ENCODE data around the gene RBMXL3.
A peak's percentile ranks its signal among the peaks of the same experiment; 100 is the strongest.
"Not testable (repeated sequence)": the region's sequence is repeated elsewhere in the genome, so short reads cannot be mapped to it uniquely, and the experiment has no call there.

RBMXL3 gene

DNA sequence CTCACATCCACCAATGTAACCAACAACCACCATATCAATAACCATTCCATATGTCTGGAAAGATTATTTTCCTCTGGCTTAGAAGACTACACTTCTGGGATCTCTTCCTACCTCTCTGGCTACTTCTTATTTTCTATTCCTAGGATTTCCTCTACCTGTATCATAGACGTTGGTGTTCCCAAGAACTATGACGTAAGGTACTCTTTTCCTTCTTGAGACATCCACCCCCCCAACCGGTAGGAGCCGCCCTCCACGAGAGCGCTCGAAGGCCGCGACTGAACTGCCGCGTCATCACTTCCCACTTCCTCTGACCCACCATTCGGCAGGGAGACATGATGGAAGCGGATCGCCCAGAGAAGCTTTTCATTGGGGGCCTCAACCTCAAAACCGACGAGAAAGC lies at the start of gene RBMXL3:
Gene RBMXL3, plus strand, starts transcription at position 301 of the 400 bp plus-strand sequence. Its CDS starts 32 bp downstream, at position 333.
- no peak for DNase-seq

DNA sequence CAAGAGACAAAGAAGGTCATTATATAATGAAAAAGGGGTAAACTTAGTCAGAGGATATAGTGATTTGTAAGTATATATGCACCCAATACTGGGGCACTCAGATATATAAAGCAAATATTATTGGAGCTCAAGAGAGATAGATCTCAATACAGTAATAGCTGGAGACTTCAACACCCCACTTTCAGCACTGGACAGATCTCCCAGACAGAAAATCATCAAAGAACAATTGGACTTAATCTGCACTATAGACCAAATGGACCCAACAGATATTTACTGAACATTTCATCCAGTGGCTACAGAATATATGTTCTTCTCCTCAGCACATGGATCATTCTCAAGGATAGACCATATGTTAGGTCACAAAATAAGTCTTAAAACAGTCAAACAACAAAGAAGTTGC lies 47.2 kb upstream of the RBMXL3 start:
- no peak for DNase-seq

DNA sequence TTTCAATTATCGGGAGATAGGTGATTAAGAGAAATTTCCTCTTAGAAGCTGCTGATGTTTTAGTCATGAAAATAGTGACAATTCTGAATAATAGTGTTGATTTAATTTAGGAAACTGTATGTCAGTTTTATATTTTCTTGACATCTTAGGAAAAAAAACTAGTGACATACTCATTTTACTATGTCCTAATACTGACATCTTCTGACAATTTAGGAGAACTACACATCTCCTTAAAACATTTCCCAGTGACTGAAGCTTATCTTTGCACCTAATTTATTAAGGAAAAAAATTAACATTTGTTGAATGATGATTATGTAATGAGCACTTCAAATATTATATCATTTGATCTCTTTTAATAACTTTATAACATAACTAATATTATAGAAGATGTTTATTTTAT lies 42.0 kb upstream of the RBMXL3 start:
- DNase-seq: peak; percentile 5

DNA sequence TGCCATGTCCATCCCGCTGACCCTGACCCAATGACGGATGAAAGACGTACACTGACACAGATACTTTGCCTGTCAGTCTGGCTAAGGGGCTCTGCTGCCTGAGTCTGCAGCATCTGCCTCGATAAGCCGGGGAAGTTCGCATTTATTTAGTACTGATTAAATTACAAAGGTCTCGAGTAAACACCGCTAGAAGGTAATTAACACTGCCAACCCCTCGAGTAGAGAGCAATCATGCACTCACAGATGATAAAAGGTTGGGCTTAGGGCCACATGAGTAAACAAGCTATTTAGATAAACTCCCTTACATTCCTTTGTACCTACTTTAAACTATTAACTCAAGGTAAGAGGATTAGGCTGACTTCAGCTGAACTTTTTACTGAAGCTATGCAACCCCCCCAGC lies 16.0 kb upstream of the RBMXL3 start:
- no peak for DNase-seq

DNA sequence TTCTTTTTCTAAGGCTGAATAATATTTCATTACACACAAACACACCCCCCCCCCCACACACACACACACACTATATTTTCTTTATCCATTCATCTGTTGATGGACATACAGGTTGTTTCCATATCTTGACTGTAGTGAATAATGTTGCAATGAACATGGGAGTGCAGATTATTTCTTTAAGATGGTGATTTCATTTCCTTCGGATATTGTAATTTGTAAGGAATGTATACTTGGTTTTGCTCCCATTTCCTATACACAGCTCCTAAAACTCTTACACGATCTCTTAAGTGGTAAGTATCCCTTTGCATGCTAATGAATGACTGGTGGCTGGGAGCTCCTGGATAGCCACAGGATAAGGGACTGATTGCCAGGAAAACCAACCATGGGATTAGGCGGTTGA lies 14.7 kb upstream of the RBMXL3 start:
- DNase-seq: no peak

DNA sequence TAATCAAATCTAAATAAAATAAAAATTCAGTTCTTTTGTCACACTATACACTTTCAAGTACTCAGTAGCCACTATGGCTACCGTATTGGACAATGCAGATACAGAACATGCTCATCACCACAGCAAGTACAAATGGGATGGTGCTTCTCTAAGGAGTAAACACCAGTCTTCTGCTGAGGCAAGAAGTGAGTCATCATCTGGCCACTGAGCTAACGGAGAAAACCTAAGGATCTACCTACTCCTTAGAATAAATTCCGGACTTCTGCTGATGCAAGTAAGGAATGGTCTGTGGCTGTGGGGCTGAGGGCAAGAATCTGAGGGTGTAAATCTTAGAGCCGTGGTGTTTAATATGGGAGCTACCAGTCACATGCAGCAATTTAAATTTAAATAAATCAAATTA lies 11.3 kb upstream of the RBMXL3 start:
- no peak for DNase-seq

DNA sequence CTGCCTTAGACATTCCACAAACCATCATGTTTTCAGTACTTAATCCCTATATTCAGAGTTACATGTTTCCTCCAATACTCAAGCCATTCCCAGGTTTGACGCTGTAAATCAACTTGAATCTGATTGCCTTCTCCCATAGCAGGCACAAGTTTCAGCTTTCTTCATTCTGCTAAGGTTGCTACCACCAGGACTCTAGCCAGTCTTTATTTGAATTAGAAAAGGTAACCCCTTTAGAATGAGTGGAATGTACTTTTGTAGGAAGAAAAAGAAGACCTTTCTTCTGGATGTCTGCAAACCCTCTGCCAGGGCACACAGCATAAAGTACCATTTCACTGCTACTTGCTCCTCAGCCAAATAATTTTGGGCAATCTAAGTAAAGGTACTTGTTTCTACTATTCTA lies 10.7 kb upstream of the RBMXL3 start:
- DNase-seq: no peak

DNA sequence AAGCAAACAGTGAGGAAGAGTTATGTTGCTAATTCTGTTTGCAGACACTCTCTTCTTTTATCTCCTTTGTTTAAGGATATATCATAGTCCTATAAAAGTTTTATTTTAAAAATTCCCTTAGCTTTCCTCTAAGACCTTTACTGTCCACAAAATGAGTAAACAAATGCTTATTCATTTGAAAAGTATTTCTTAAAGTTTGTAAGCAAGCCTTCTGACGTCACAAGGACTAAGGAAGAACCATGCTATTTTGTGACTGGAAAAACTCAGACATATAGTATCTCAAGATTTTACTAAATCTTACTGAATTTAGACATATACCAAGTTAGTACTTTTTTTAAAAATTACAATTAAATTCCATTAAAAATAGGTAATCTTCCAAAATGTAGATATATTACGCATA lies 5.2 kb upstream of the RBMXL3 start:
- no peak for DNase-seq

DNA sequence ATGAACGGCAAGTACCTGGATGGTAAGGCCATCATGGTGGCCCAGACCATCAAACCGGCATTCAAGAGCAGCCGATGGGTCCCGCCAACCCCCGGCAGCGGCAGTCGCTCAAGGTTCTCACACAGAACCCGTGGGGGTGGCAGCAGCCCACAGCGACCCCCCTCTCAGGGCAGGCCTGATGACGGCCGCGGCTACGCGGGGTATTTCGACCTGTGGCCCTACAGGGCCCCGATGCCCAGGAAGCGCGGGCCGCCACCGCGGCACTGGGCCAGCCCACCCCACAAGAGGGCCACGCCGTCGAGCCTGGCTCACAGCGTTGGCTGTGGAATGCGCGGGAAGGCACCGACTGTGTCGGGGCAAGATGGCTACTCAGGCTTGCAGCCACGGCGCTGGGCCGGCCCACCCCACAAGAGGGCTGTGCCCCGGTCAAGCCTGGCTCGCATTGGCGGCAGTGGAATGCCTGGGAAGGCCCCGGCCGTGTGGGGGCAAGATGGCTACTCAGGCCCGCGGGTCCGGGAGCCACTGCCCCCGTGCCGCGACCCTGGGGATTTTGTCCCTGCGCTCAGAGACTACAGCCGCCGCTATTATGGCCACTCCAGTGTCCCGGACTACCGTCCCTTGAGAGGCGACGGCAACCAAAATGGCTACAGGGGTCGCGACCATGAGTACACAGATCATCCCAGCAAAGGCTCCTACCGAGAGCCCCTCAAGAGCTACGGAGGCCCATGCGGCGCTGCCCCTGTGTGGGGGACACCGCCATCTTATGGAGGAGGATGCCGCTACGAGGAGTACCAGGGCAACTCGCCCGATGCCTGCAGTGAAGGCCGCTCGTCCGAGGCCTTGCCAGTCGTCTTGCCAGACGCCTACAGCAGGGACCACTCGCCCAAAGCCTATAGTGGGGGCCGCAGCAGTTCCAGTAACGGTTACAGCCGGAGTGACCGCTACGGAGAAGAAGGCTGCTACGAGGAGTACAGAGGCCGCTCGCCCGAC lies 731 bp downstream of the RBMXL3 start:
- no peak for DNase-seq

DNA sequence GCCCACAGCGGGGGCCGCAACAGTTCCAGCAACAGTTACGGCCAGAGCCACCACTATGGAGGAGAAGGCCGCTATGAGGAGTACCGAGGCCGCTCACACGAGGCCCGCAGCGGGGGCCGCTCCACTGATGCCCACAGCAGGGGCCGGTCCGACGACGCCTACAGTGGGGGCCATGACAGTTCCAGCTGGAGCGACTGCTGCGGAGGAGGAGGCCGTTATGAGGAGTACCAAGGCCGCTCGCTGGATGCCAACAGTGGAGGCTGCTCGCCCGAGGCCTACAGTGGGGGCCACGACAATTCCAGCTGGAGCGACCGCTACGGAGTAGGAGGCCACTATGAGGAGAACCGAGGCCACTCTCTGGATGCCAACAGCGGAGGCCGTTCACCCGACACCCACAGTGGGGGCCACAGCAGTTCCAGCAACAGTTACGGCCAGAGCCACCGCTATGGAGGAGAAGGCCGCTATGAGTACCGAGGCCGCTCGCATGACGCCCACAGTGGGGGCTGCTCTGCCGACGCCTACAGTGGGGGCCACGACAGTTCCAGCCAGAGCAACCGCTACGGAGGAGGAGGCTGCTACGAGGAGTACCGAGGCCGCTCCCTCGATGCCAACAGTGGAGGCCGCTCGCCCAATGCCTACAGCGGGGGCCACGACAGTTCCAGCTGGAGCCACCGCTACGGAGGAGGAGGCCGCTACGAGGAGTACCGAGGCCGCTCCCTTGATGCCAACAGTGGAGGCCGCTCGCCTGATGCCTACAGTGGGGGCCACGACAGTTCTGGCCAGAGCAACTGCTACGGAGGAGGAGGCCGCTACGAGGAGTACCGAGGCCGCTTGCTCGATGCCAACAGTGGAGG lies 1.7 kb downstream of the RBMXL3 start:
- no peak for DNase-seq

DNA sequence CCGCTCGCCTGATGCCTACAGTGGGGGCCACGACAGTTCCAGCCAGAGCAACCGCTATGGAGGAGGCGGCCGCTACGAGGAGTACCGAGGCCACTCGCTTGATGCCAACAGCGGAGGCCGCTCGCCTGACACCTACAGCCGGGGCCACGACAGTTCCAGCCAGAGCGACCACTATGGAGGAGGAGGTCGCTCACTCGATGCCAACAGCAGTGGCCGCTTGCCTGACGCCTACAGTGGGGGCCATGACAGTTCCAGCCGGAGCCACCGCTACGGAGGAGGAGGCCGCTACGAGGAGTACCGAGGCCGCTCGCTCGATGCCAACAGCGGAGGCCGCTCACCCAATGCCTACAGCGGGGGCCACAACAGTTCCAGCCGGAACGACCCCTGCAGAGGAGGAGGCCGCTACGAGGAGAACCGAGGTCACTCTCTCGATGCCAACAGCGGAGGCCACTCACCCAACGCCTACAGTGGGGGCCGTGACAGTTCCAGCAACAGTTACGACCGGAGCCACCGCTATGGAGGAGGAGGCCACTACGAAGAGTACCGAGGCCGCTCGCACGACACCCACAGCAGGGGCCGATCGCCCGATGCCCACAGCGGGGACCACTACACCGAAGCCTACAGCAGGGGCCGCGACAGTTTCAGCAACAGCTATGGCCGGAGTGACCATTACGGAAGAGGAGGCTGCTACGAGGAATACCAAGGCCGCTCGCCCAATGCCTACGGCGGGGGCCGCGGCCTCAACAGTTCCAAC lies 2.5 kb downstream of the RBMXL3 start:
- no peak for DNase-seq

DNA sequence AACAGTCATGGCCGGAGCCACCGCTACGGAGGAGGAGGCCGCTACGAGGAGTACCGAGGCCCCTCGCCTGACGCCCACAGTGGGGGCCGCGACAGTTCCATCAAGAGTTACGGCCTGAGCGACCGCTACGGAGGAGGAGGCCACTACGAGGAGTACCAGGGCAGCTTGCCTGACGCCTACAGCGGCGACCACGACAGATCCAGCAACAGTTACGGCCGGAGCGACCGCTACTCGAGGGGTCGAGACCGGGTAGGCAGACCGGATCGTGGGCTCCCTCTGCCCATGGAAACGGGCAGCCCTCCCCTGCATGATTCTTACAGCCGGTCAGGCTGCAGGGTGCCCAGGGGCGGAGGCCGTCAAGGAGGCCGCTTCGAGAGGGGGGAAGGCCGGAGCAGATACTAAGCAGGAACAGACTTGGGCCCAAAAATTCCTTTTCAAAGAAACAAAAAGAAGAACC lies 3.1 kb downstream of the RBMXL3 start:
- DNase-seq: no peak

DNA sequence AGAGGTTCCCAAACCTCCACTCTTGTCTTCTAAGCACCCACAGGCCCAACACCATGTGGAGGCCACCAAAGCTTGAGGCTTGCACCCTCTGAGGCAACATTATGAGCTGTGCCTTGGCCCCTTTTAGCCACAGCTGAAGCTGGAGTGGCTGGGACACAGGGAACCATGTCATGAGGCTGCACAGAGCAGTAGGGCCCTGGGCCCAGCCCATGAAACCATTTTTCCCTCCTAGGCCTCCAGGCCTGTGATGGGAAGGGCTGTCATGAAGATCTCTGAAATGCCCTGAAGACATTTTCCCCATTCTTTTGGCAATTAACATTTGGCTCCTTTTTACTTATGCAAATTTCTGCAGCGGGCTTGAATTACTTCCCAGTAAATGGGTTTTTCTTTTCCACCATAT lies 14.8 kb downstream of the RBMXL3 start:
- DNase-seq: no peak

DNA sequence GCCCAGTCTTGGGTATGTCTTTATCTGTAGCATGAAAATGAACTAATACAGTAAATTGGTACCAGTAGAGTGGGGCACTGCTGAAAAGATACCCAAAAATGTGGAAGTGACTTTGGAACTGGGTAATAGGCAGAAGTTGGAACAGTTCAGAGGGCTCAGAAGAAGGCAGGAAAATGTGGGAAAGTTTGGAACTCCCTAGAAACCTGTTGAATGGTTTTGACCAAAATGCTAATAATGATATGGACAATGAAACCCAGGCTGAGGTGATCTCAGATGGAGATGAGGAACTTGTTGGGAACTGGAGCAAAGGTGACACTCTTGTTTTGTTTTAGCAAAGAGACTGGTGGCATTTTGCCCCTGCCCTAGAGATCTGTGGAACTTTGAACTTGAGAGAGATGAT lies 20.3 kb downstream of the RBMXL3 start:
- not testable (repeated sequence) for DNase-seq

DNA sequence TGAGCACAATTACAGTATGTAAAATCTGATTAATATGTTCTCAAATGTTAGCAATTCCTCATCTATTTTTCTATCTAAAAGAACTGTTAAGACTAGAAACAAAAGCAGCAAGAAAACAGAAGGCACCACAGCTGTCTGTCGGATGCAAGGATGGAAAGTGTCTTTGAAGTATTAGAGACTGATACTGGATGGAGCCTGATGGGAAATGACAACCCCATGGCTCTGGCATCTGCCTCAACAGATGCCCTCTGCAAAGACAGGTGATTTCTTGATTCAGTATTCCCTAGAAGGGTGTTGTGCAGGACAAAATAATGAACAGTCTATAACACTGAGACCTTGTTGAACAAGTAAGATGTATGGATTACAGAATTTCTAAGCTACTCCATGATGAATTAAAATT lies 24.9 kb downstream of the RBMXL3 start:
- DNase-seq: no peak

DNA sequence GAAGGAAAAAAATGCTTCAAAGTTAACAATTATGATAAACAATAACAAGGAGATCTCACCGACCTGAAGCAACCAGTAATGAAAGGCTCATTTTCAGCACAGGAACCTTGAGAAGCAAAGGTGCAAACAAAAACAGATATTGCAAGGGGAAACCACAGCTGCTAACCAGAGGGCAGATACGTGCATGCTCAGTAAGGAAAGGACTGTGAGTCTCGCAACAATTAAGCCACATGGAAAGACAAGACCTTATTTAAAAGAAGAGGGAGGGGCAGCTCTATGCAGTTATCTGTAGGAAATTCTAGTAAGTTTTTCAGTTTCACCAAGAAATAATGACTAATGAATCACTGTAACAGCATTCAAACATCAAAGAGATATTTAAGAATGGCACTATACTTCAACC lies 25.4 kb downstream of the RBMXL3 start:
- DNase-seq: no peak

DNA sequence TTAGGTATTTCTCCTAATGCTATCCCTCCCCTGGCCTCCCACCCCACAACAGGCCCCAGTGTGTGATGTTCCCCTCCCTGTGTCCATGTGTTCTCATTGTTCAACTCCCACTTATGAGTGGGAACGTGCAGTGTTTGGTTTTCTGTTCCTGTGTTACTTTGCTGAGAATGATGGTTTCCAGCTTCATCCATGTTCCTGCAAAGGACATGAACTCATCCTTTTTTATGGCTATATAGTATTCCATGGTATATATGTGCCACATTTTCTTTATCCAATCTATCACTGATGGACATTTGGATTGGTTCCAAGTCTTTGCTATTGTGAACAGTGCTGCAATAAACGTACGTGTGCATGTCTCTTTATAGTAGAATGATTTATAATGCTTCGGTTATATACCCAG lies 28.1 kb downstream of the RBMXL3 start:
- DNase-seq: not testable (repeated sequence)

DNA sequence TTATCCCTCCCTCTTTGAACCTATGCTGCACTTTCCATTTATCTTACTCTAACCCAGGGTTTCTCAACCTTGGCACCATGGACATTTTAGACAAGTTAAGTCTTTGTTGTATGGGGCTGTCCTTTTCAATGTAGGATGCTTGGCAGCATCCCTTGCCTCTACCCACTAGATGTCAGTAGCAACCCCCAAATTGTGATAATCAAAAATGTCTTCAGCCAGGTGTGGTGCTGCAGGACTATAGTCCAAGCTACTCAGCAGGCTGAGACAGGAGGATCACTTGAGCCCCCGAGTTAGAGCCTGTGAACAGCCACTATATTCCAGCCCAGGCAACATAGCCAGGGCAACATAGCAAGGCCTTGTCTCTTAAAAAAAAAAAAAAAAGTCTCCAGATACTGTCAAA lies 37.7 kb downstream of the RBMXL3 start:
- no peak for DNase-seq

DNA sequence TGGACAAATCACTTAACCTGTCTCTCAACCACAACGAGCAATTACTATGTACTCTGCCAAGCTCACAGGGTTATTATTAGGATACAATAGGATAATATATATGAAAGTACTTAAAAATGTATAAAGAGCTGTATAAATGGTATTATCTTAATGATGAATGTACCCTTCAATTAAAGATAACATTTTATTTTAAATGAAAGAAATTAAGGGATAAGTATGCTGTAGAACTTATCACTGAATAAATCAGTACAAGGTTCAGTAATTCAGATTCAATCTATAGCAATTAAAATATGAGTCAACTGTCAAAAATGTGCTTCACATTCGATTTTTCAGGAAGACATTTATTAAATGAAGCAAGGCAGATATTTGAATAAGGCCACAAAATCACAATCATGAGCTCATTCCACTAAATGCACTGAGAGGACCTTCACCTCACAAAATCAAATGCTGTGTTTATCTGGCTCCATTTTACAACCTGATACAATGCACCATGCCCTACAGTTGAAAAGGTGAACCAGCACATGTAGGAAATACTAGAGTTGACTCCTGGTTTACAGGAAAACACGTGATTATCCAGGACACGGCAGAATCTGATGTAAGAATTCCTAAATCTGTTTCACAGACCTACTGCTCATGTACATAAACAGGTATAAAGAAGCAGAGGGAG lies 40.3 kb downstream of the RBMXL3 start:
- DNase-seq: no peak

DNA sequence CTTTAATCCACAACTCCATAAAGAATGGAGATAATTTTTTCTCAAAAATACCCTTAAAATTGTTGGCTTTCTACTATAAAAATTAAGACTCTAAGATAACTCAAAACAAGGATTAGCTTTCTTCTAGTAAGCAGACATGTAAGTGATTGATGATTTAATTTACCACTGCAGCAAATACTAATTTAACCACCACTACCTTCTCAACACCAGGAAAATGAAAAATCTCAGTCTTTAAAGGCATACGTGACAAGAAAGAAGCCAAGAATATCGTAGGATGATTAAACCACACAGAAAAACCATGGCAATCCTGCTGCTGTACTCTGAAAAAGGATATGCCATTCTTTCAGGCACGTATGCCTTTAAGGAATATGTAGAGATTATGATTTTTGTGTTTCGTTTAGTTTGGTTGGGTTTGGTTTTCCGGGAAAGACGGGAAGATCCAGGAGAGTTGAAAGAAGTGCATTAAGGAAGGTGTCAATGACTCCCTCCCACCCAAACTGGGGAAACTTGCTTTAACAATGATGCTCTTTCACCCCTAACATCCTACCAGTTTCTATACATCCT lies 43.8 kb downstream of the RBMXL3 start:
- DNase-seq: no peak

DNA sequence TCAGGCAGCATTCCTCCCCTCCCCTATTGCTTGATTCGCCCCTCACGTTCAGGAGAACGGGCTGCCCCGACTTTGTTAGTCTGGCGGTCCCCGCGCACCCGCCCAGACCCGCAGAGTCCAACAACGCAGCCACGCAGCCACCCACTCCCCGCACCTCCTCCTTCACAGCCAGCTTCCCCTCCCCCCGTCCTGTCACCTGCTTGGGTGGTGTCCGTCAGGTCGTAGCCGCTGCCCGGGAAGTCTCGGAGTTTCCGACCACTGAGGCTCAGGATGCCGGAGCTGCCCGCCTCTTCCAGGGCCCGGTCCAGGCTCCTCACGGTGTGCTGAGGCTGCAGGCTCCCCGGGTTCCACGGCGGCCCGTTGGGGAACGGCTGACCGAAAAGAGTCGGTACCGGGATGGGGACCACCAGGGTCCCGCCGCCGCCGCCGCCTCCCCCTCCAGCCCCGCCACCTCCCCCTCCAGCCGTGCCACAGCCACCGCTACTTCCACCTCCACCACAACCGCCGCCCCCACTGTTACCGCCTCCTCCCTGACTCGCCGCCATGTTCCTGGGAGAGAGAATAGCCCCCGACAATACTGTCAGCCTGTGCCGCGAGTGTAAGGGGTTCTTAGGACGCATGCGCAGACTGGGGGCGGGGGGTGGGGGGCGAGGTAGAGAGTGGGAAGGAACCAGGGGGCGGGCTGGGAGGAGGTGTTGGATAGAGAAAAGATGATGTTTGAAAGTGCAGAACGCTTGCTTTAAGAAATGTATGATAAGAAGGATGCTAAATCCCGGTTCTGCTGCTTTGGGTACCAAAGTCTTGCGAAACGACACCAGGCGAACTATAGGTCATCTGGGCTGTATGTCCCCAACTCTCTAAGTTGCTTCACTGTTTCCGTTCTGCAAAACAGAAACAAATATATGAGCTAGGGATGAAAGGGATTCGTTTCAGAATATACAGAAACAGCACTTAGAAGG lies 44.6 kb downstream of the RBMXL3 start, which contains the start of gene LRCH2:
Gene LRCH2, minus strand, starts transcription at position 600 of the 959 bp plus-strand sequence. Its CDS starts 55 bp downstream, at position 545.
- no peak for DNase-seq
